Prostate gland (tissue), 2 donors: ENCODE data around the gene KRT76. TPM values are rescaled to one million over a fixed set of nuclear protein-coding genes. Genes with fewer than 3 reads are reported as not detected.

ENCODE experiments used
- DNase-seq: peaks from one replicate; pipeline ENCODE4 v3.0.0-alpha.2; 2019; ENCODE audit warnings: low spot score
- H3K27ac ChIP-seq, 2 donors: fragments of 200-600 bp; sonication (generic); 2 replicates each; pipeline ENCODE4 v1.5.1; 2017 to 2019
- H3K27me3 ChIP-seq: fragments of 200-600 bp; sonication (generic); replicated peaks from 2 replicates; pipeline ENCODE4 v1.5.1; 2019; ENCODE audit not compliant: insufficient read depth
- H3K36me3 ChIP-seq, 2 donors: fragments of 200-600 bp; sonication (generic); 1 replicate in 1 of 2; 2 replicates in 1 of 2; pipeline versions ENCODE4 v1.5.1 to v1.8.1; 2017 to 2019
- H3K4me1 ChIP-seq: fragments of 200-600 bp; sonication (generic); replicated peaks from 2 replicates; pipeline ENCODE4 v1.5.1; 2019
- H3K4me3 ChIP-seq, 2 donors: fragments of 200-600 bp; sonication (generic); 2 replicates each; pipeline ENCODE4 v1.5.1; 2017 to 2019
- H3K9me3 ChIP-seq: fragments of 200-600 bp; sonication (generic); 2 replicates; pipeline ENCODE4 v1.5.1; 2017
- POLR2A ChIP-seq: fragments of 450-650 bp; IDR thresholded peaks from one replicate; pipeline ENCODE4 v1.6.1; 2016; ENCODE audit warnings: antibody characterized with exemption, mild to moderate bottlenecking
- POLR2AphosphoS5 ChIP-seq: sonication (generic); formaldehyde crosslinking; IDR thresholded peaks from one replicate; pipeline ENCODE4 v1.6.1; 2017; ENCODE audit warnings: antibody characterized with exemption
- WGBS: methylation state at CpG from one replicate; pipeline ENCODE4 v1.1.5; 2018; 5-methylcytosine and 5-hydroxymethylcytosine counted together
- intact Hi-C: fragments of 100-400 bp; cut with DNase I; formaldehyde crosslinking; loops from one replicate; pipeline ENCODE4 v1.14.2; 2022
- total RNA-seq, 2 donors: library from RNA; depleted of rRNA; stranded (reverse); fragments of >200 nt; gene quantifications; one replicate each; pipeline ENCODE4 v1.1.0, GENCODE V29; 2016
- TF ChIP-seq, protein P1 (sequence below), 4 experiments: fragments of 200-600 bp in 2 of 4; fragments of 450-650 bp in 2 of 4; sonication (generic) in 2 of 4; IDR thresholded peaks; 1 replicate in 3 of 4; 2 replicates in 1 of 4; pipeline ENCODE4 v1.5.1; 2016 to 2019; ENCODE audit warnings: antibody characterized with exemption in 4 of 4, mild to moderate bottlenecking in 2 of 4, moderate library complexity in 2 of 4

Gene KRT76
- total RNA-seq, 2 donors from 2014 or later = not detected

DNA sequence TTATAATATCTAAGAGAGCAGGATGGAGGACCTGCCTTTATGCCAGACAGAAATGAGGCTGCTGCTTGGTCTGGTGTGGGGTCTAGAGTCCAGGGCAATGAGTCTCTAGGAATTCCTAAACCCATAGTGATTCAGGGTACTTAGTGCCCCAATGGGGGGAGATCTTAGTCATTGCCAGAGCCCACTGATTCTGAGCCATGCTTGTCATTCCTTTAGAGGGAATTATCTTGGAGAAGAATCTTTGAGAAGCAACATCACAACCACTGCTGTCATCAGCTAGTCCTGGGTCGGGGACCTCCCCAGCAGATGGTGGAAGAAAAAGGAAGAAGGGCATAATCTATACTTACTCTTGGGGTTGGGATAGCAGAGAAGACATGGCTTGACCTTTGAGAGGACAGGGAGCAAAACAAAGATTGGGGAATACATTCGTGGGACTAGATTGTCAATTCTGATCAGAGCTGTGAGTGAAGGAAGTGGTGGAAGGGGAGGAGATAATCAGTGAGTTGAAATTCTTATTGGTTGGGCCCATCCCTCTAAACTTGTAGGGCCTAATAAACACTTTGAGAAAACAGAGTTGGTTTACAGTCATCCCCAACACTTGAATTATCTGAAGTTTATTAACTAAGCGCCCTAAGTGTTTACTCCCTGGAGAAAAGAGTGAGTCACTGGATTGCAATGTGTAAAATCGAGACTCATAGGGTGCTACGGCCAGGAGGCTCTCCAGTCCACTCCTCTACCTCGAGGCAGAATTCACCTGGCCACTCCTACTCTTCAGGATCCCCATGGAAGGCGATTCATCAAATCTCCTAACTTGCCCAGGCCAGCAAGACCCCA lies 21.7 kb upstream of the KRT76 start:
- TF ChIP-seq POLR2AphosphoS5 (no peak), POLR2A (no peak)
- TF ChIP-seq, protein P1, sequence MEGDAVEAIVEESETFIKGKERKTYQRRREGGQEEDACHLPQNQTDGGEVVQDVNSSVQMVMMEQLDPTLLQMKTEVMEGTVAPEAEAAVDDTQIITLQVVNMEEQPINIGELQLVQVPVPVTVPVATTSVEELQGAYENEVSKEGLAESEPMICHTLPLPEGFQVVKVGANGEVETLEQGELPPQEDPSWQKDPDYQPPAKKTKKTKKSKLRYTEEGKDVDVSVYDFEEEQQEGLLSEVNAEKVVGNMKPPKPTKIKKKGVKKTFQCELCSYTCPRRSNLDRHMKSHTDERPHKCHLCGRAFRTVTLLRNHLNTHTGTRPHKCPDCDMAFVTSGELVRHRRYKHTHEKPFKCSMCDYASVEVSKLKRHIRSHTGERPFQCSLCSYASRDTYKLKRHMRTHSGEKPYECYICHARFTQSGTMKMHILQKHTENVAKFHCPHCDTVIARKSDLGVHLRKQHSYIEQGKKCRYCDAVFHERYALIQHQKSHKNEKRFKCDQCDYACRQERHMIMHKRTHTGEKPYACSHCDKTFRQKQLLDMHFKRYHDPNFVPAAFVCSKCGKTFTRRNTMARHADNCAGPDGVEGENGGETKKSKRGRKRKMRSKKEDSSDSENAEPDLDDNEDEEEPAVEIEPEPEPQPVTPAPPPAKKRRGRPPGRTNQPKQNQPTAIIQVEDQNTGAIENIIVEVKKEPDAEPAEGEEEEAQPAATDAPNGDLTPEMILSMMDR (IDR thresholded peaks at IDR 0.05) = no peak
- Histone ChIP-seq H3K27ac (no peak overlapping the region), H3K4me3 (no peak overlapping the region), H3K36me3 (no peaks in the 10 kb centered on the region), H3K9me3 (no peaks in the 10 kb centered on the region), H3K27me3 (peaks cover 2% of the 10 kb centered on the region), H3K4me1 (no peaks in the 10 kb centered on the region)
- intact Hi-C loops = no loop called here
- no peak for DNase-seq
- 54% methylated on average over 7 of the region's 7 CpGs for WGBS

DNA sequence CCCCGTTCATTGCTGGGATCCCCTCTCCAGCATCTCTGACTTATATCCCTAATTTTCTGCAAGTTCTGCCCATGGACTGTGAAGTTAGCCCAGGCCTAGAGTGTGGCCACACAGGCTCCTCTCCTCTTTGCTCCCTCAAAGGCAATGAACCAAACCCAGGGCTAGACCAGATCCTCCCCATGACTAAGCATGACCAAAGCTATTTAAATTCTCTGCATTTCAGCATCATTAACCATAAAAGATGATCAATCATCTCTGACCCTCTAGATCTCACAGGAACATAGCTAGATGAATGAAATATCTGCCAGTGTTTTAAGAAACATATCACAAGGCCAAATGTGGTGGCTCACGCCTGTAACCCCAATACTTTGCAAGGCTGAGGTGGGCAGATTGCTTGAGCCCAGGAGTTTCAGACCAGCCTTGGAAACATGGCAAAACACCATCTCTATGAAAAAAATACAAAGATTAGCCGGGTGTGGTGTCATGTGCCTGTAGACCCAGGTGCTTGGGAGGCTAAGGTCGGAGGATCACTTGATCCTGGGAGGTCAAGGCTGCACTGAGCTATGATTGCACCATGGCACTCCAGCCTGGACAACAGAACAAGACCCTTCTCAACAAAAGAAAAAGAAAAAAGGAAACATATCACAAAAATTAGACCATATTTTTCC lies 21.0 kb upstream of the KRT76 start:
- intact Hi-C loops = no loop called here

DNA sequence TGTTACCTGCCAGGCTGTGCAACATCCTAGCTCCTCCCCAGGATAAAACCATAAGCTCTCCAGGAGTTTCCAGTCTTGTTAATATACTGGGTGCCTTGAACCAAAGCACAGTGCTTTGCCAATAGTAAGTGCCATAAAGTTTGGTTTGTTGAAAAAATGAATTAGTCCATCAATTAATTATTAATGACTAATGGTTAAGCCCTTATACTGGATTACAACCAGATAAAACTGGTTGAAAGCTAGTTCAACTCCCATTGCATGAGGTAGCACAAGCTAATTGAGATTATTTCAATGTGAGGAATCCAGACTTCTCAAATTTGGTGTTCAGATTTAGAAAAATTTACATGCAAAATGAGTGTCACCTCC lies 20.4 kb upstream of the KRT76 start:
- peaks cover 2% of the 10 kb centered on the region for H3K27me3 ChIP-seq
- H3K4me3 ChIP-seq = no peak overlapping the region
- no peaks in the 10 kb centered on the region for H3K9me3 ChIP-seq
- H3K36me3 ChIP-seq = no peaks in the 10 kb centered on the region
- intact Hi-C loops = no loop called here
- no peak overlapping the region for H3K27ac ChIP-seq
- DNase-seq = no peak
- no peaks in the 10 kb centered on the region for H3K4me1 ChIP-seq
- TF ChIP-seq POLR2AphosphoS5 = no peak
- TF ChIP-seq POLR2A = no peak
- TF ChIP-seq, protein P1 (IDR thresholded peaks at IDR 0.05) = no peak

More for the DNA sequence above, 21.0 kb upstream of the KRT76 start:
- Histone ChIP-seq H3K27me3 (peaks cover 2% of the 10 kb centered on the region), H3K4me3 (no peak overlapping the region), H3K27ac (no peak overlapping the region), H3K4me1 (no peaks in the 10 kb centered on the region), H3K36me3 (no peaks in the 10 kb centered on the region), H3K9me3 (no peaks in the 10 kb centered on the region)
- 94% methylated on average over 4 of the region's 4 CpGs for WGBS
- TF ChIP-seq POLR2A (no peak), POLR2AphosphoS5 (no peak)
- TF ChIP-seq, protein P1 (IDR thresholded peaks at IDR 0.05) = no peak
- no peak for DNase-seq

- H3K9me3 ChIP-seq = no peaks in the 10 kb centered on the region
Measured at GRCh38 chr12:52796839-52797528, 19.8 kb upstream of the KRT76 start.

More at GRCh38 chr12:52796839-52797528, 19.8 kb upstream of the KRT76 start:
- Histone ChIP-seq H3K36me3 (no peaks in the 10 kb centered on the region), H3K27me3 (peaks cover 2% of the 10 kb centered on the region), H3K27ac (no peak overlapping the region), H3K4me3 (no peak overlapping the region), H3K4me1 (no peaks in the 10 kb centered on the region)
- intact Hi-C loops = no loop called here
- 90% methylated on average over 3 of the region's 3 CpGs for WGBS
- no peak for DNase-seq
- TF ChIP-seq POLR2A (no peak), POLR2AphosphoS5 (no peak)
- TF ChIP-seq, protein P1 (IDR thresholded peaks at IDR 0.05) = no peak
